ENCODE measurements around the gene CCDC122.

GRCh38 chr13:43850873-43851272 is 28.7 kb downstream of the CCDC122 start:
- no peak for TF ChIP-seq KDM5A (IDR thresholded peaks at IDR 0.05)
- TF ChIP-seq SMC3 (IDR thresholded peaks at IDR 0.05), result no peak
- TF ChIP-seq CTCF (IDR thresholded peaks at IDR 0.05), result no peak
- no peak for TF ChIP-seq CHD2 (IDR thresholded peaks at IDR 0.05; ENCODE audit: low read length, partially characterized antibody)
- TF ChIP-seq MYC (IDR thresholded peaks at IDR 0.05; ENCODE audit: borderline replicate concordance, low read length), result no peak
- no peak for TF ChIP-seq HMGXB4 (CRISPR knock-in tag; IDR thresholded peaks at IDR 0.05; ENCODE audit: borderline replicate concordance)

All from A549 (cell line).